Activated CD4-positive, CD25-positive, alpha-beta regulatory T cell treated with anti-CD3 and anti-CD28 coated beads, Interleukin-2, amount 50 U/mL, for 24 hours (primary cell): ENCODE results near the gene POU6F1.

Experiments used
- ATAC-seq, 2 donors: fragments of 150-1000 bp; cut with Tn5 transposase; one replicate each; pipeline ENCODE4 v1.10.0; 2021; ENCODE audit warnings: mild to moderate bottlenecking in 1 of 2, moderate library complexity in 1 of 2

Gene POU6F1

DNA sequence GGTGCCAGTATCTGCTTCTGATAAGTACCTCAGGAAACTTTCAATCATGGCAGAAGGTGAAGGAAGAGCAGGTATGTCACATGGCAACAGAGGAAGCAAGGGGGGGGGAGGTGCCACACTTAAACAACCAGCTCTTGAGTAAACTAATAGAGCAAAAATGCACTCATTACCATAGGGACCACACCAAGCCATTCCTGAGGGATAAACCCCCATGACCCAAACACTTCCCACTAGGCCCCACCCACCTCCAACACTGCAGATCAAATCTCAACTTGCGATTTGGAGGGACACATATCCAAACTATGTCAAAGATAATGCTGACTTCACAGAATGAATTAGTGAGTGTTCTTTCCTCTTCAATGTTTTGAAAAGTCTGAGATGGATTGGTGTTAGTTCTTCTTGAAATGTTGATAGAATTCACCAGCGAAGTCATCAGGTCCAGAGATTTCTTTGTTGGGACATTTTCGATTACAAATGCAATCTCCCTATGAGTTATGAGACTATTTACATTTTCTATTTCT, 61.6 kb downstream of the POU6F1 start:
- no peak for ATAC-seq

GRCh38 chr12:51152953-51153352, 64.9 kb downstream of the POU6F1 start:
- no peak for ATAC-seq

- ATAC-seq = no peak
These were observed 67.1 kb downstream of the POU6F1 start for GRCh38 chr12:51150777-51151176.

GRCh38 chr12:51147309-51147708, 70.6 kb downstream of the POU6F1 start:
- no peak for ATAC-seq

DNA sequence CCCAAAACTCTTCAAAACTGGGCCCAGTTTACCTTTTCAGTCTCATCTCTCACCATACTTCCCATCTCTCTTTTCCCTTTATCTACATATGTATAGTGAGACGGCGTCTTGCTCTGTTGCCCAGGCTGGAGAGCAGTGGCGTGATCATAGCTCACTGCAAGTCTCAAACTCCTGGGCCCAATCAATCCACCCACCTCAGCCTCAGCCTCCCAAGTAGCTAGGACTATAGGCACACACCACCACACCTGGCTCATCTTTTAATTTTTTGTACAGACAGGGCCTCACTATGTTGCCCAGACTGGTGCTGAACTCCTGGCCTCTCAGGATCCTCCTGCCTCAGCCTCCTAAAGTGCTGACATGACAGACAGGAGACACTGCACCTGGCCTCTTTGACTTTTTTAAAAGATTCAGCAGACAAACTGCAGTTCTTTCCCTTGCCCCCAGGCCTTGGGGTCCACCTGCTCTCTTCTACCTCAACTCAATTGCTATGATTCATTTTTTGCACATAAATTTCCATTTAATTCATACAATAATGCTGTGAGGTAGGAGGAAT, 78.5 kb downstream of the POU6F1 start:
- ATAC-seq = no peak
